C4-2B (cell line): ENCODE data around the gene PRKD1.

Experiments used
- H3K27ac ChIP-seq: fragments of 450-650 bp; 2 replicates; pipeline ENCODE4 v1.5.1; 2017
- ZFX ChIP-seq: fragments of 450-650 bp; IDR thresholded peaks from 2 replicates; pipeline ENCODE4 v1.6.1; 2017
- TF ChIP-seq, protein P1 (sequence below): fragments of 450-650 bp; conservative IDR thresholded peaks from 2 replicates; pipeline ENCODE4 v1.5.1; 2017; ENCODE audit warnings: mild to moderate bottlenecking

PRKD1 gene

DNA sequence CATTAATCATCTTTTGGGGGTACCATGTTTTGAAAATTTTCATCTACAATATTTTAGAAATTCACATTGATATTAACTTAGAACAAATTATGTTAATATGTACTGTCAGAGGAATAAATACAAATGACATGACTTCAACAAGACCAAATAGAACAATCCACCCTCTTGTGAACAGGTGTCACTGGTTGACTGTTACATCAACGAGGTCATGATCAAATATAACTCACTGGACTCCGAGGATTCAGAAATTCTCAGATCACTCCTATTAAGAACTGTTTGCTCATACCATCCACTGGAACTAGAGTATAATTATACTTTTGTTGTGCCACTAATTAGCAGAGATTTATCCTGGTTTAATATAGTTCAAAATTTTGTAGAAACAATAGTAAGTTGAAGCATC is 318.8 kb downstream of the PRKD1 start:
- TF ChIP-seq ZFX: no peak
- TF ChIP-seq, protein P1, sequence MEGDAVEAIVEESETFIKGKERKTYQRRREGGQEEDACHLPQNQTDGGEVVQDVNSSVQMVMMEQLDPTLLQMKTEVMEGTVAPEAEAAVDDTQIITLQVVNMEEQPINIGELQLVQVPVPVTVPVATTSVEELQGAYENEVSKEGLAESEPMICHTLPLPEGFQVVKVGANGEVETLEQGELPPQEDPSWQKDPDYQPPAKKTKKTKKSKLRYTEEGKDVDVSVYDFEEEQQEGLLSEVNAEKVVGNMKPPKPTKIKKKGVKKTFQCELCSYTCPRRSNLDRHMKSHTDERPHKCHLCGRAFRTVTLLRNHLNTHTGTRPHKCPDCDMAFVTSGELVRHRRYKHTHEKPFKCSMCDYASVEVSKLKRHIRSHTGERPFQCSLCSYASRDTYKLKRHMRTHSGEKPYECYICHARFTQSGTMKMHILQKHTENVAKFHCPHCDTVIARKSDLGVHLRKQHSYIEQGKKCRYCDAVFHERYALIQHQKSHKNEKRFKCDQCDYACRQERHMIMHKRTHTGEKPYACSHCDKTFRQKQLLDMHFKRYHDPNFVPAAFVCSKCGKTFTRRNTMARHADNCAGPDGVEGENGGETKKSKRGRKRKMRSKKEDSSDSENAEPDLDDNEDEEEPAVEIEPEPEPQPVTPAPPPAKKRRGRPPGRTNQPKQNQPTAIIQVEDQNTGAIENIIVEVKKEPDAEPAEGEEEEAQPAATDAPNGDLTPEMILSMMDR: no peak
- H3K27ac ChIP-seq: no peak overlapping the region

- no peak overlapping the region for H3K27ac ChIP-seq
- TF ChIP-seq, protein P1: no peak
- TF ChIP-seq ZFX: no peak
Observed at GRCh38 chr14:29607169-29607568, 320.5 kb downstream of the PRKD1 start.

DNA sequence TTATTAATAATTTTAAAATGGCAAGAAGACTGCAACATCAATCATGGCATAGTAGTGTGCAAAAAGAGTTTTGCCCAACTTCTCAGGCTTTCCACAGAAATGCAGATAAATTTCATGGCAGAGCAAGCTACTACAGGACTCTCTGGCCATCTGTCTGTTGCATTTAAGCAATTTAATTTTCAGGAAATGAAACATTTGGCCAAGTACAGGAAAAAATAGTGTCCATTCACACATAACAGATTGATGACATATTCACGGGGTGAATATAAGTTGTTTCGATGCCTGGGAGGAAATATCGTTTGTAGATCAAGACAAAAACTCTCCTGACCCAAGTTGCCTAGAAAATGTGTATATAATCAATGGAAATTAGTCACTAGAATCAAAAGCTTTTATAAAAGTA is 324.0 kb downstream of the PRKD1 start:
- no peak overlapping the region for H3K27ac ChIP-seq
- TF ChIP-seq, protein P1: no peak
- no peak for TF ChIP-seq ZFX

DNA sequence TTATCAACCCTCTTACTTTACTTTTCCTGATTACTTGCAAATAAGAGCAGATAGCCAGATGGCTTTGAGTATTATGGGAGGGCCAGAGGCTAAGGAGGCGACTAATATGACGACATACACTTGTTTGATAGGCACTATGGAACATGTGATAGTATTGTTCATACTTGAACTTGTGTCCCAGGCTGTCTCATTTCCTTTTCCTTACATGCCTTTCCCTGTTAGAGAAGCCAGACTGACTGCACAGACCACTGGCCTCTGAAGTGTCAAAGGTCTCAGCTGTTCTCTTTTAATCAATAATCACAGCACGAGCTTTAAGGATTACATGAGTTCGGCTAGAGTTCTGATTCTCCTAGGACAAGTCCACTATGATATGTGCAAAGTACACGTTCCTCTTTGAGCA is 326.0 kb downstream of the PRKD1 start:
- TF ChIP-seq ZFX: no peak
- no peak overlapping the region for H3K27ac ChIP-seq

- TF ChIP-seq, protein P1: no peak
- TF ChIP-seq ZFX: no peak
- no peak overlapping the region for H3K27ac ChIP-seq
Observed at GRCh38 chr14:29587761-29588470, 339.7 kb downstream of the PRKD1 start.

GRCh38 chr14:29587046-29587445 is 340.6 kb downstream of the PRKD1 start:
- H3K27ac ChIP-seq: no peak overlapping the region; the same call in 1 of the 2 replicates
- TF ChIP-seq ZFX: no peak
- TF ChIP-seq, protein P1: no peak

GRCh38 chr14:29584992-29585391 is 342.7 kb downstream of the PRKD1 start:
- H3K27ac ChIP-seq: no peak overlapping the region
- TF ChIP-seq ZFX: no peak
- TF ChIP-seq, protein P1: no peak

DNA sequence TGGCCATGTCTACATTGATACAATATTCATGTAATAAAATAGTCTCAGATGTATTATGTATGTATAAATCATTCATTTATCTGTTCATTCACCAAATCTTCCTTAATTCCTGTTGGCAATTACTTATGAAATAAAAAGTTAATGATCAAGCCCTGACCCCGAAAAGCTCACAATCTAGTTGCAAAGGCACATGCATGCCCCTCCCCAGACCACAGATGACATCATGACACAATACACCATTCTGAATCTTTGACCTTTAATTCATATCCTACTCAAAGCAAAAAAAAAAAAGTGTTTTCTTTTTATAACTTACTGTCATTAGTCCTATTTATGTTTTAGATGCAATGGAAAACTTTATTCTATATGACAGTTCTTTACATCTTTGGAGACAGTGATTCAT is 346.9 kb downstream of the PRKD1 start:
- TF ChIP-seq ZFX: no peak
- TF ChIP-seq, protein P1: no peak
- no peak overlapping the region for H3K27ac ChIP-seq
